ENCODE results near the gene RNF167.

Gene RNF167

DNA sequence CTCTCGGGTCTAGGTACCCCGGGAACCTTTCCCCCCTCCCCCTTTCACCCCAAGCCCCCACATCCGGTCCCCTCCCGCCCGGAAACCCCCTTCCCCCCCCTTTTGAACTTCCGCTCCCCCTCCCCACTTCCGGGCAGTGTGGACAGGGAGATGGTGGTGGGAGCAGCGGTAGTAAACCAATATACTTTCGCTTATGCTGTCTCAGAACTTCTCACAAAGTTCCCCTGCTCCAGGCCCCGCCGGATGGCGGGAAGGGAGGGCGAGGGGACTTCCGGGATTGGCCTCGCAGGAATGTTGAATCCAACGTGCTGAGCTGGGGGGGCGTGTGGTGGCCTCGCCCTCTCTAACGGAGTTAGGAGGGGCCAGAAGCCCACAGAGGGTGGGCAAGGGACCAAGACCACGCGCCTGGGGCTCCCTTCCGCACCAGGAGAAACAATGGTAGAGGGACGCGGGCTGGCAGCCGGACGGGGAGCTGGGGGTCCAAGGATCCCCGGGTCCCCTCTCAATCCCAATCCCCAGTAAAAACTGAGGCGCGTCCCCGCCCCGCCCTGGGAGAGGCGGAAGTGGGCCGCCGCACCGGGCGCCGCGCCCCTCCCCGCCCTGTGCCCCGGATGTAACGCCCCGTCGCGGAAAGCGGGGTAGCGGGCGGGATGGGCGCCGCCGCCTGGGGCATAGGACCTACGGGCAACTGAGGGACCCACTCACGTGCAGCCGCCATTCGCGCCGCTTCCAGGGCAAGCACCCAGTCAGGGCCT is 7.5 kb downstream of the RNF167 start:
- peak overlapping the region; percentile 95 for H3K4me3 ChIP-seq (ENCODE audit: low read depth, low read length)
- DNase-seq (ENCODE audit: low read depth), result peak; percentile 70
- no peak for TF ChIP-seq MYC (IDR thresholded peaks at IDR 0.05; ENCODE audit: low read depth, low read length)
- no peak for TF ChIP-seq POLR2A (IDR thresholded peaks at IDR 0.05; ENCODE audit: extremely low read depth, insufficient read length)
- TF ChIP-seq, protein P1, sequence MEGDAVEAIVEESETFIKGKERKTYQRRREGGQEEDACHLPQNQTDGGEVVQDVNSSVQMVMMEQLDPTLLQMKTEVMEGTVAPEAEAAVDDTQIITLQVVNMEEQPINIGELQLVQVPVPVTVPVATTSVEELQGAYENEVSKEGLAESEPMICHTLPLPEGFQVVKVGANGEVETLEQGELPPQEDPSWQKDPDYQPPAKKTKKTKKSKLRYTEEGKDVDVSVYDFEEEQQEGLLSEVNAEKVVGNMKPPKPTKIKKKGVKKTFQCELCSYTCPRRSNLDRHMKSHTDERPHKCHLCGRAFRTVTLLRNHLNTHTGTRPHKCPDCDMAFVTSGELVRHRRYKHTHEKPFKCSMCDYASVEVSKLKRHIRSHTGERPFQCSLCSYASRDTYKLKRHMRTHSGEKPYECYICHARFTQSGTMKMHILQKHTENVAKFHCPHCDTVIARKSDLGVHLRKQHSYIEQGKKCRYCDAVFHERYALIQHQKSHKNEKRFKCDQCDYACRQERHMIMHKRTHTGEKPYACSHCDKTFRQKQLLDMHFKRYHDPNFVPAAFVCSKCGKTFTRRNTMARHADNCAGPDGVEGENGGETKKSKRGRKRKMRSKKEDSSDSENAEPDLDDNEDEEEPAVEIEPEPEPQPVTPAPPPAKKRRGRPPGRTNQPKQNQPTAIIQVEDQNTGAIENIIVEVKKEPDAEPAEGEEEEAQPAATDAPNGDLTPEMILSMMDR (IDR thresholded peaks at IDR 0.05; ENCODE audit: low read depth, low read length), result no peak
- TF ChIP-seq, protein P2, sequence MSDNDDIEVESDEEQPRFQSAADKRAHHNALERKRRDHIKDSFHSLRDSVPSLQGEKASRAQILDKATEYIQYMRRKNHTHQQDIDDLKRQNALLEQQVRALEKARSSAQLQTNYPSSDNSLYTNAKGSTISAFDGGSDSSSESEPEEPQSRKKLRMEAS (IDR thresholded peaks at IDR 0.05; ENCODE audit: low read depth, low read length), result no peak

DNA sequence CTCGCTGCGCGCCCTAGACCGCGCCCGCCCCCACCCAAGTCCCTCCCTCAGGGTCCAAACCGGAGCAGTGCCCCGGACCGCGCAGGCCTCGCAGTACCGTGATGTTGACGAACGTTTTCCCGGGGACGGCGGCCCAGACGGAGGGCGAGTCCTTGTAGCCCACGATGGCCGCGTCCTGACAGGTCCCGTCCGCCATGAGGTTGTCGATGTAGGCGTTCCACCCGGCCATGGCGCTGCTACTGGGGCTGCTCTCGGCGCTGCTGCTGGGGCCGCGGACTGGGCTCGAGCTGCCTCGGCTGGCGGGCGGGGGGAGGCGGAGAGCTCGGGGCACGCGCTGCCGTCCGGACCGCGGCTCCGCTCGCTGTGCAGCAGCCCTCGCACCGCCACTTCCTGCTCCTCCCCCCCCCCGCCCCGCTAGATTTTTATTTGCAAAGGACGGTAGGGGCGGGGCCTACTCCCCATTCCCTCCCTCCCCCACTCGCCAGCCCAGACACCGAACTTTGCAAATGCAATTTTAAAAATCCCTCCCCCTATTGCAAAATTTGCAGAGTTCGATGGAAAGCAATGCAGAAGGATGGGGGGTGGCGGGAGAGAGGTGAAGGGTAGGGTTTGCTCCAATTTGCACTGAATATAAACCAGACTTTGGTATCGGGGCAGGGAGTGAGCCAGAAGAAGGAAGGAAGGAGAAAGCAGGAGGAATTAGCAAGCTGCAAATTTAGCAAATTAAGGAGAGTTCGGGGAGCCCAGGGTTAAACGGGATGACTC is 8.3 kb downstream of the RNF167 start, which contains the start of gene PFN1:
PFN1 (minus strand) TSS at position 365 of the 765 bp plus-strand sequence; CDS start at position 229, 136 bp downstream.
- H3K4me3 ChIP-seq (ENCODE audit: low read depth, low read length), result peak within 1 kb of the TSS; percentile 95
- TF ChIP-seq, protein P2 (IDR thresholded peaks at IDR 0.05; ENCODE audit: low read depth, low read length), result peak; percentile 26; the same call in 1 of the 2 replicates
- TF ChIP-seq MYC (IDR thresholded peaks at IDR 0.05; ENCODE audit: low read depth, low read length), result no peak; the same call in 1 of the 2 replicates
- peak; percentile 54 for TF ChIP-seq POLR2A (IDR thresholded peaks at IDR 0.05; ENCODE audit: extremely low read depth, insufficient read length)
- TF ChIP-seq, protein P1 (IDR thresholded peaks at IDR 0.05; ENCODE audit: low read depth, low read length), result no peak
- DNase-seq (ENCODE audit: low read depth), result peak; percentile 94

DNA sequence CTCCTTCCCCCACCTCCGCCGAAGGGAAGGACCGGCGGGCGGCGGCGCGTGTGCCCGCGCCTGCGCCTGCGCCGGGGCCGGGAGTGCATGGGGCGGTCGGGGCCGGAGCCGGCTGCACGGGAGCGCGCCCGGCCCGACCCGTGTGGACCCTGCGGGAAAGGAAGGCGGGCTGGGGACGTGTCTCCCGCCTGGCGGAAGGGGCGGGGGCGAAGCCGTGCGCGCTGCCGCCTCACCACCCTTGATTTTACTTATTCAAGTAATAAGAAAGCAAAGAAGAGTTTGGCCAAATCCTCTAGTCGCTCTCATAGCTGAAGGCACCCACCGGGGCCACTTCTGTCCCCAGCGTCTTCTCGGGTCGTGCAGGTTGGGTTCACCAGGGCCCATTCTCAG is 8.9 kb downstream of the RNF167 start:
- DNase-seq (ENCODE audit: low read depth), result peak; percentile 88
- TF ChIP-seq MYC (IDR thresholded peaks at IDR 0.05; ENCODE audit: low read depth, low read length), result no peak
- TF ChIP-seq, protein P1 (IDR thresholded peaks at IDR 0.05; ENCODE audit: low read depth, low read length), result no peak
- TF ChIP-seq, protein P2 (IDR thresholded peaks at IDR 0.05; ENCODE audit: low read depth, low read length), result no peak
- TF ChIP-seq POLR2A (IDR thresholded peaks at IDR 0.05; ENCODE audit: extremely low read depth, insufficient read length), result no peak
- H3K4me3 ChIP-seq (ENCODE audit: low read depth, low read length), result peak overlapping the region; percentile 65

DNA sequence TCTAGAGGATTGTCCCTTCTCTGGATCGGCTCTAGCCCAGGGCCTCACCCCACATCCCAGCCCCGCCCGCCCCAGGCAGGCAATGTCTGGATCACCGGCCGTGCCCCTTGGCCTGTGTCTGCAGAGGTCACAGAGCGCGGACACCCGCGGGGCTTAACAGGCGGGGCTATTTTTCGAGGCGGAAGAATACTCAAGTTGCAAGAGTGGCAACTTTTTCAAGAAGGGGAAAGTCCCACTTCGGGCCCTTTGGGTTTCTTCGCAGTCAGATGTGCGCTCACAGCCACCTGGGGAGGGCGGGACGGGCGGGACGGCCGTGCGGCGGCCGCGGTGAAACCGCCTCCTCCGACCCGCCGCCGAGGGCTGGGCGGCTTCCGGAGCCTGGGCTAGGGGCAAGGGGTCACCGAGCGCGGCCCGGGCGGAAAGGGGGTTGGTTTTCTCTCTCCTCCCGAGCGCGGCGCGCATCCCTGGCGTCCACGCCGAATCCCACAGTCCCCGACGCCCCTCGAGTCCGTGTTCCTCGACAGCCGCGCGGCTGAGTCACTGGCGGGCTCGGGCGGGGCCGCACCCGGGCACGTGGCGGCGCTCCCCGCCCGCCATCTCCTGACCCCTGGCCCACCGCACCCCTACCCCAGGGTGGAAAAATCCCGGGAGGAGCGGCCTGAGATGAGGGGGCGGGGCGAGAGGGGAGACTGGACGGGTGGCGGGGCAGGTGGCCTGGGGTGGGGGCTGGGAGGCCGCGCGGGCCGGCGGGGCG is 9.4 kb downstream of the RNF167 start:
- TF ChIP-seq, protein P1 (IDR thresholded peaks at IDR 0.05; ENCODE audit: low read depth, low read length), result no peak
- peak; percentile 16 for TF ChIP-seq POLR2A (IDR thresholded peaks at IDR 0.05; ENCODE audit: extremely low read depth, insufficient read length)
- TF ChIP-seq MYC (IDR thresholded peaks at IDR 0.05; ENCODE audit: low read depth, low read length), result peak; percentile 74
- DNase-seq (ENCODE audit: low read depth), result peak; percentile 80
- H3K4me3 ChIP-seq (ENCODE audit: low read depth, low read length), result peak overlapping the region; percentile 61

DNA sequence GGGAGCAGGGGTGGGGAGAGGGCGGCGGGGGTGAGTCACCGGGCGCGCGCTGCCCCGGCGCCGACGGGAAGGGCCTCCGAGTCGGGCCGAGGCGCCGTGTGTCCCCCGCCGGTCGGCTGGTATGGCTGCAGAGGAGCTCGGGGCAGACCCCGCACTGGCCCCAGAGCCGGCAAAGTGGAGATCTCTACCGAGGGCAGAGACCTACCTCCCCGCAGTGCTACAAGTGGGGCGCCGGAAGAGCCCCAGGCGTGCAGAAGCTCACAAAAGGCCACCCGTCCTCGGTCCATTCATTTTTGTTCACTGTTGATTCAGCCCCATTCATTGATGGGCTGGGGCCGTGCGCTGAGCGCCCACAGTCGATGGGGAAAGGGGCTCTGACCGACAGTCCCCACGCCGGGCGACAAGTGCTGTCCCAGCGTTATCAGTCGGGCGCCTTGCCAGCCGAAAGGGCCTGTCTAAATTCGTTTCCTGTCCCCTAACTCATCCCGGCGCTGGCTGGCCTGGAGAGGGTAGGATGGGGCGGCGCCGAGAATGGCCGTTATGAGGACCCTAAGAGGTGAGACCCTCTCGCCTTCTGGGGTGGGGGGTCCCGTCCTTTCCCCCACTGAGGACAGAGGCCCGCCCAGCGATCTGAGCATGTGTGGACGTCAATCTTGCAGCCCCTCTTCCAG is 10.1 kb downstream of the RNF167 start:
- H3K4me3 ChIP-seq (ENCODE audit: low read depth, low read length), result peak overlapping the region; percentile 53
- peak; percentile 17 for TF ChIP-seq POLR2A (IDR thresholded peaks at IDR 0.05; ENCODE audit: extremely low read depth, insufficient read length)
- no peak; the same call in 1 of the 2 replicates for TF ChIP-seq MYC (IDR thresholded peaks at IDR 0.05; ENCODE audit: low read depth, low read length)
- TF ChIP-seq, protein P1 (IDR thresholded peaks at IDR 0.05; ENCODE audit: low read depth, low read length), result no peak
- DNase-seq (ENCODE audit: low read depth), result peak; percentile 54
